Body of pancreas (tissue), 4 donors: ENCODE results near the gene CAVIN1. TPM values are rescaled to one million over a fixed set of nuclear protein-coding genes. Genes with fewer than 3 reads are reported as not detected.

Experiments used
- ATAC-seq: fragments of 150-250 bp; one replicate; pipeline ENCODE4 v1.9.1; 2016
- DNase-seq, 4 donors: peaks; one replicate each; pipeline ENCODE4 v3.0.0-alpha.2; 2019
- H3K27ac ChIP-seq, 4 donors: fragments of 200-600 bp; sonication (generic); 1 replicate in 3 of 4; 2 replicates in 1 of 4; pipeline versions ENCODE4 v1.5.1 to v1.6.1; 2016 to 2019; ENCODE audit warnings: mild to moderate bottlenecking in 1 of 4, mixed read lengths in 1 of 4, moderate library complexity in 1 of 4
- H3K27me3 ChIP-seq, 2 donors: fragments of 200-600 bp; sonication (generic); one replicate each; pipeline ENCODE4 v1.6.0; 2016; ENCODE audit warnings: mild to moderate bottlenecking in 1 of 2
- H3K36me3 ChIP-seq, 2 donors: fragments of 200-600 bp; sonication (generic); replicated peaks in 1 of 2; 2 replicates each; pipeline ENCODE4 v1.5.1; 2016; ENCODE audit warnings: low read depth in 2 of 2; ENCODE audit not compliant: insufficient read depth in 1 of 2
- H3K4me1 ChIP-seq: fragments of 200-600 bp; sonication (generic); one replicate; pipeline ENCODE4 v1.6.0; 2016
- H3K4me3 ChIP-seq, 2 donors: fragments of 200-600 bp; sonication (generic); 1 replicate in 1 of 2; 2 replicates in 1 of 2; pipeline ENCODE4 v1.5.1; 2016 to 2019
- H3K9me3 ChIP-seq, 3 donors: fragments of 200-600 bp; sonication (generic); 1 replicate in 2 of 3; 2 replicates in 1 of 3; pipeline ENCODE4 v1.5.1; 2016
- CTCF ChIP-seq, 7 experiments: fragments of 450-650 bp in 4 of 7; fragments of 200-600 bp in 3 of 7; sonication (generic) in 3 of 7; IDR thresholded peaks; one replicate each; pipeline ENCODE4 v1.5.1; 2016 to 2019; ENCODE audit warnings: antibody characterized with exemption in 7 of 7
- POLR2A ChIP-seq, 3 donors: fragments of 450-650 bp; IDR thresholded peaks; one replicate each; pipeline ENCODE4 v1.6.1; 2016; ENCODE audit warnings: antibody characterized with exemption in 3 of 3, mild to moderate bottlenecking in 2 of 3
- WGBS, 2 donors: methylation state at CpG; one replicate each; pipeline ENCODE4 v1.1.5; 2017; 5-methylcytosine and 5-hydroxymethylcytosine counted together
- intact Hi-C: fragments of 100-400 bp; cut with DNase I; formaldehyde crosslinking; loops from one replicate; pipeline ENCODE4 v1.15.1; 2023
- total RNA-seq, 2 donors: library from RNA; depleted of rRNA; stranded (reverse); fragments of >200 nt; gene quantifications; one replicate each; pipeline ENCODE4 v1.1.0, GENCODE V29; 2016

CAVIN1 gene
- total RNA-seq: 10 to 100 TPM; 63.3 to 75.8 TPM

- peak within 1 kb of the TSS; percentile 14 to 42 for H3K4me3 ChIP-seq
- ATAC-seq (peak; percentile 89), DNase-seq (peak; percentile 87 to 94 (median 92))
- TF ChIP-seq POLR2A (IDR thresholded peaks at IDR 0.05) (peak; percentile 65 to 80 (median 80)), CTCF (IDR thresholded peaks at IDR 0.05) (peak in 1 of 7 experiments; percentile 6)
- 2 to 7% methylated on average over 25 to 58 of the region's 58 CpGs for WGBS, 2 donors
- H3K27ac ChIP-seq: peak within 1 kb of the TSS; percentile 39 to 78 (median 68)
- H3K9me3 ChIP-seq: no peaks in the 10 kb centered on the region
- H3K36me3 ChIP-seq: no peaks in the 10 kb centered on the region
- intact Hi-C loops: no loop called here
- peaks cover 19% of the 10 kb centered on the region for H3K4me1 ChIP-seq
- peaks cover 0 to 4% of the 10 kb centered on the region in 2 donors for H3K27me3 ChIP-seq
These were observed at the start of gene CAVIN1 for GRCh38 chr17:42422958-42423712. TSS of gene CAVIN1 (minus strand) at chr17:42423256. CDS start at chr17:42423097, 159 bp downstream.

- WGBS, 2 donors: 12 to 19% methylated on average over 5 of the region's 5 CpGs
- TF ChIP-seq CTCF (IDR thresholded peaks at IDR 0.05) (no peak), POLR2A (IDR thresholded peaks at IDR 0.05) (no peak)
- H3K36me3 ChIP-seq: peaks cover 0 to 9% of the 10 kb centered on the region in 2 donors
- peak overlapping the region in 3 of 4 donors; percentile 14 to 55 (median 40) for H3K27ac ChIP-seq
- intact Hi-C loops: no loop called here
- no peaks in the 10 kb centered on the region for H3K27me3 ChIP-seq
- H3K9me3 ChIP-seq: no peaks in the 10 kb centered on the region
- no peak overlapping the region for H3K4me3 ChIP-seq
- DNase-seq (peak; percentile 21 to 59 (median 38)), ATAC-seq (peak; percentile 56)
- peaks cover 17% of the 10 kb centered on the region for H3K4me1 ChIP-seq
These were observed 44.8 kb upstream of the CAVIN1 start for GRCh38 chr17:42467889-42468288.

- peaks cover 0 to 6% of the 10 kb centered on the region in 2 donors for H3K36me3 ChIP-seq
- ATAC-seq: no peak
- no peaks in the 10 kb centered on the region for H3K27me3 ChIP-seq
- H3K4me1 ChIP-seq: peaks cover 25% of the 10 kb centered on the region
- H3K27ac ChIP-seq: peak overlapping the region in 1 of 4 donors; percentile 40
- no peak for TF ChIP-seq POLR2A (IDR thresholded peaks at IDR 0.05)
- TF ChIP-seq CTCF (IDR thresholded peaks at IDR 0.05): no peak
- intact Hi-C loops: no loop called here
- 56 to 60% methylated on average over 4 of the region's 4 CpGs for WGBS, 2 donors
- DNase-seq: no peak
- no peak overlapping the region for H3K4me3 ChIP-seq
- no peaks in the 10 kb centered on the region for H3K9me3 ChIP-seq
These were observed 40.9 kb upstream of the CAVIN1 start for GRCh38 chr17:42463976-42464400.

GRCh38 chr17:42460371-42460770 lies 37.3 kb upstream of the CAVIN1 start:
- Histone ChIP-seq H3K27ac (peak overlapping the region in 3 of 4 donors; percentile 80 to 93 (median 88)), H3K9me3 (no peaks in the 10 kb centered on the region), H3K4me3 (no peak overlapping the region), H3K4me1 (peaks cover 32% of the 10 kb centered on the region), H3K27me3 (no peaks in the 10 kb centered on the region), H3K36me3 (peaks cover 0 to 4% of the 10 kb centered on the region in 2 donors)
- no peak for DNase-seq
- ATAC-seq: no peak
- intact Hi-C loops: no loop called here
- 73 to 85% methylated on average over 1 of the region's 1 CpG for WGBS, 2 donors
- TF ChIP-seq CTCF (IDR thresholded peaks at IDR 0.05): no peak
- no peak for TF ChIP-seq POLR2A (IDR thresholded peaks at IDR 0.05)
